GM12874 (cell line): Measurements from ENCODE around the gene CDKN1A.

ENCODE experiments used
- CTCF ChIP-seq: IDR thresholded peaks from 2 replicates; pipeline ENCODE4 v1.5.1; 2011; ENCODE audit warnings: low read depth, mild to moderate bottlenecking, control low read depth, low read length, moderate library complexity; ENCODE audit not compliant: insufficient read depth

Gene CDKN1A

GRCh38 chr6:36678488-36679042 lies at the start of gene CDKN1A:
TSS of gene CDKN1A (plus strand) at chr6:36678714. CDS start at chr6:36684102, 5,388 bp downstream.
- TF ChIP-seq CTCF = no peak

DNA sequence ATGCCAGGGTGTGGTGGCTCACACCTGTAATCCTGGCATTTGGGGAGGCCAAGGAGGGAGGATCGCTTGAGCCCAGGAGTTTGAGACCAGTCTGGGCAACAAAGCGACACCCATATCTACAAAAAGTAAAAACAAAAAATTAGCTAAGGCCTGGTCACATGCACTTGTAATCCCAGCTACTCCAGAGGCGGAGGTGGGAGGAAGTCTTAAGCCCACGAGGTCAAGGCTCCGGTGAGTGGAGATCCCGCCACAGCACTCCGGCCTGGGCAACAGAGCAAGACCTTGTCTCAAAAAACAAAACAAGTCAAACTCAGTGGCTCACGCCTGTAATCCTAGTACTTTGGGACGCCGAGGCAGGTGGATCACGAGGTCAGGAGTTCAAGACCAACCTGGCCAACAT lies 48.7 kb upstream of the CDKN1A start:
- TF ChIP-seq CTCF = no peak

- no peak for TF ChIP-seq CTCF
These were observed 47.0 kb upstream of the CDKN1A start for GRCh38 chr6:36631326-36632011.

DNA sequence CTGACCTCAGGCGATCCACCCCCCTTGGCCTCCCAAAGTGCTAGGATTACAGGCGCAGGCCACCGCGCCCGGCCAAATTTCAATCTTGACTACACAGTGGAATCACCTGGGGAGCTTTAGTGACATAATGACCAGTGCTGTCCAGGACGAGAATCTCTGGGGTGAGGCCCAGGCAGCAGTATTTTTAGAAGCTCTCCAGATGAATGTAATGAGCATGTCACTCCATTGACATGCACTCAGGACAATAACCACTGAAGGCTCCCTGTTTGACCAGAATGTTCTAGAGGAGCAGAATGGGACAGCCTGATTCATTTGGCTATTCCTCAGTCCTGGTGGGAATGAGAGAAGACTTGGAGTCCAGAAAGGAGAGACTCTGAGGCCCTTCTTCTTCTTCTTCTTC lies 45.1 kb upstream of the CDKN1A start:
- no peak for TF ChIP-seq CTCF

- TF ChIP-seq CTCF = no peak
These were observed 44.6 kb upstream of the CDKN1A start for GRCh38 chr6:36633915-36634314.

DNA sequence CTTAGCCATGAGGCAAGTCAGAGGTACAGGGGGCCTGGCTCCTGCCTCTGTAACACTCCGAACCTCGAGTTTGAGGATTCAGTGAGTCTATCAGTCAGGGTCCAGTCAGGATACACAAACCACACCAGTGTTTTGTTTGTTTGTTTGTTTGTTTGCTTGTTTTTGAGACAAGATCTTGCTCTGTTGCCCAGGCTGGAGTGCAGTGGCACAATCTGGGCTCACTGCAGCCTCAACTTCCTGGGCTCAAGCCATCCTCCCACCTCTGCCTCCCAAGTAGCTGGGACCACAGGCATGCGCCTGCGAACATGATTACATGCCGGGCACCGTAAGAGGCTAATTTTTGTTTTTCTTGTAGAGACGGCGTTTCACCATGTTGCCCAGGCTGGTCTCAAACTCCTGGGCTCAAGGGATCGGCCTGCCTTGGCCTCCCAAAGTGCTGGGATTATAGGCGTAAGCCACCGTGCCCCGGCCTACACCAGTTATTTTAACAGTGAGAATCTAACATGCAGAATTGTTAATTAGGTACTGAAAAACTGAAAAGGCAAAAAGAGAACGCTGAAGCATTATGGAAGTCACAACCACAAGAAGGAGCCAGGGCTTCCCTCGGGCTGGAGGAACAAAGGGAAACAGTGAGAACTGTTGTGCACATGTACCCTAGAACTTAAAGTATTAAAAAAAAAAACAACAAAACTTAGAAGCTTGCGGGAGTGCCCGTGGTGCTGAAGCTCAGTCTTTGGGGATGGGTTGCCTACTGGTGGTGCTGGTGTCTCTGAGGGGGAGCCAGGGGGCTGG lies 44.0 kb upstream of the CDKN1A start:
- TF ChIP-seq CTCF = no peak

GRCh38 chr6:36636283-36636682 lies 42.2 kb upstream of the CDKN1A start:
- no peak for TF ChIP-seq CTCF
